Hematopoietic multipotent progenitor cell treated with erythropoietin and hydrocortisone succinate and interleukin-3 and kit ligand, for 6 days (in vitro differentiated cells): ENCODE measurements around the gene MRPL55.
"Not testable (repeated sequence)": the region's sequence is repeated elsewhere in the genome, so short reads cannot be mapped to it uniquely, and the experiment has no call there.

Source experiments
- DNase-seq: peaks from one replicate; pipeline ENCODE4 v3.0.0-alpha.2; 2015

Gene MRPL55

GRCh38 chr1:228120351-228120750 is 11.3 kb upstream of the MRPL55 start:
- DNase-seq = no peak

GRCh38 chr1:228118040-228118439 is 8.9 kb upstream of the MRPL55 start:
- no peak for DNase-seq

GRCh38 chr1:228117335-228117734 is 8.2 kb upstream of the MRPL55 start:
- no peak for DNase-seq

GRCh38 chr1:228114827-228115226 is 5.7 kb upstream of the MRPL55 start:
- no peak for DNase-seq

GRCh38 chr1:228112617-228113016 is 3.5 kb upstream of the MRPL55 start:
- DNase-seq = no peak

GRCh38 chr1:228112167-228112566 is 3.1 kb upstream of the MRPL55 start:
- DNase-seq = no peak

- not testable (repeated sequence) for DNase-seq
Measured at GRCh38 chr1:228111315-228111714, 2.2 kb upstream of the MRPL55 start.

- DNase-seq = no peak
Measured at GRCh38 chr1:228110556-228110955, 1.5 kb upstream of the MRPL55 start.

GRCh38 chr1:228109962-228110488 is 926 bp upstream of the MRPL55 start:
- DNase-seq = no peak

GRCh38 chr1:228108742-228109072 is 392 bp downstream of the MRPL55 start:
- DNase-seq = no peak

GRCh38 chr1:228108055-228108690 is 926 bp downstream of the MRPL55 start:
- no peak for DNase-seq

- DNase-seq = no peak
Measured at GRCh38 chr1:228107636-228108035, 1.5 kb downstream of the MRPL55 start.

- no peak for DNase-seq
Measured at GRCh38 chr1:228106800-228107054, 2.4 kb downstream of the MRPL55 start.

- DNase-seq = no peak
Measured at GRCh38 chr1:228105996-228106799, 2.9 kb downstream of the MRPL55 start.

GRCh38 chr1:228105270-228105995 is 3.7 kb downstream of the MRPL55 start:
- DNase-seq = no peak

- DNase-seq = no peak
Measured at GRCh38 chr1:228104526-228105269, 4.4 kb downstream of the MRPL55 start.

- peak; percentile 96 for DNase-seq
Measured at GRCh38 chr1:228102791-228103620, 6.1 kb downstream of the MRPL55 start, which contains the start of gene C1orf35. Gene C1orf35, minus strand, starts transcription at chr1:228103325. Its CDS starts 98 bp downstream, at chr1:228103227.

- peak; percentile 78 for DNase-seq
Measured at GRCh38 chr1:228101994-228102790, 6.9 kb downstream of the MRPL55 start.

GRCh38 chr1:228101614-228101993 is 7.5 kb downstream of the MRPL55 start:
- no peak for DNase-seq

- DNase-seq = no peak
Measured at GRCh38 chr1:228100822-228101613, 8.1 kb downstream of the MRPL55 start.
